CD4-positive, alpha-beta T cell treated with Interleukin-1 beta for 1 hour (primary cell): ENCODE measurements around the gene C2orf69.
"Not testable (repeated sequence)": the region's sequence is repeated elsewhere in the genome, so short reads cannot be mapped to it uniquely, and the experiment has no call there.

Source experiments
- DNase-seq, 2 donors: peaks; one replicate each; pipeline ENCODE4 v3.0.0-alpha.2; 2020 to 2022

C2orf69 gene

GRCh38 chr2:199911052-199911876 is at the start of gene C2orf69:
Gene C2orf69, plus strand, starts transcription at chr2:199911293. Its CDS starts 146 bp downstream, at chr2:199911439.
- peak; percentile 92 to 93 for DNase-seq

GRCh38 chr2:199862788-199863187 is 48.3 kb upstream of the C2orf69 start:
- DNase-seq, result no peak

GRCh38 chr2:199865905-199866304 is 45.2 kb upstream of the C2orf69 start:
- no peak for DNase-seq

- no peak for DNase-seq
Measured at GRCh38 chr2:199868431-199869226, 42.5 kb upstream of the C2orf69 start.

GRCh38 chr2:199869227-199869541 is 41.9 kb upstream of the C2orf69 start:
- no peak for DNase-seq

- DNase-seq, result no peak
Measured at GRCh38 chr2:199869653-199870052, 41.4 kb upstream of the C2orf69 start.

GRCh38 chr2:199870581-199870980 is 40.5 kb upstream of the C2orf69 start:
- no peak for DNase-seq

- DNase-seq, result no peak
Measured at GRCh38 chr2:199874209-199874608, 36.9 kb upstream of the C2orf69 start.

- DNase-seq, result no peak
Measured at GRCh38 chr2:199875400-199875799, 35.7 kb upstream of the C2orf69 start.

- DNase-seq, result no peak
Measured at GRCh38 chr2:199882667-199883066, 28.4 kb upstream of the C2orf69 start.

GRCh38 chr2:199883474-199884212 is 27.4 kb upstream of the C2orf69 start:
- DNase-seq, result no peak

- no peak for DNase-seq
Measured at GRCh38 chr2:199895406-199895805, 15.7 kb upstream of the C2orf69 start.

GRCh38 chr2:199896617-199897016 is 14.5 kb upstream of the C2orf69 start:
- DNase-seq, result no peak

GRCh38 chr2:199901942-199902341 is 9.2 kb upstream of the C2orf69 start:
- no peak for DNase-seq

- no peak for DNase-seq
Measured at GRCh38 chr2:199902486-199903110, 8.5 kb upstream of the C2orf69 start.

- no peak for DNase-seq
Measured at GRCh38 chr2:199903111-199903510, 8.0 kb upstream of the C2orf69 start.

- DNase-seq, result no peak
Measured at GRCh38 chr2:199907008-199907714, 3.9 kb upstream of the C2orf69 start.

GRCh38 chr2:199910338-199911051 is 598 bp upstream of the C2orf69 start:
- no peak for DNase-seq

GRCh38 chr2:199911877-199912161 is 726 bp downstream of the C2orf69 start:
- DNase-seq, result peak in 1 of 2 donors; percentile 3

GRCh38 chr2:199912553-199913114 is 1.5 kb downstream of the C2orf69 start:
- not testable (repeated sequence) for DNase-seq

GRCh38 chr2:199914372-199914958 is 3.4 kb downstream of the C2orf69 start:
- DNase-seq, result no peak
